HK-2 (cell line): ENCODE results near the gene UBE2M.

ENCODE experiments used
- DNase-seq: peaks from one replicate; pipeline ENCODE4 v3.0.0-alpha.2; 2018; ENCODE audit not compliant: unreplicated experiment

UBE2M gene

DNA sequence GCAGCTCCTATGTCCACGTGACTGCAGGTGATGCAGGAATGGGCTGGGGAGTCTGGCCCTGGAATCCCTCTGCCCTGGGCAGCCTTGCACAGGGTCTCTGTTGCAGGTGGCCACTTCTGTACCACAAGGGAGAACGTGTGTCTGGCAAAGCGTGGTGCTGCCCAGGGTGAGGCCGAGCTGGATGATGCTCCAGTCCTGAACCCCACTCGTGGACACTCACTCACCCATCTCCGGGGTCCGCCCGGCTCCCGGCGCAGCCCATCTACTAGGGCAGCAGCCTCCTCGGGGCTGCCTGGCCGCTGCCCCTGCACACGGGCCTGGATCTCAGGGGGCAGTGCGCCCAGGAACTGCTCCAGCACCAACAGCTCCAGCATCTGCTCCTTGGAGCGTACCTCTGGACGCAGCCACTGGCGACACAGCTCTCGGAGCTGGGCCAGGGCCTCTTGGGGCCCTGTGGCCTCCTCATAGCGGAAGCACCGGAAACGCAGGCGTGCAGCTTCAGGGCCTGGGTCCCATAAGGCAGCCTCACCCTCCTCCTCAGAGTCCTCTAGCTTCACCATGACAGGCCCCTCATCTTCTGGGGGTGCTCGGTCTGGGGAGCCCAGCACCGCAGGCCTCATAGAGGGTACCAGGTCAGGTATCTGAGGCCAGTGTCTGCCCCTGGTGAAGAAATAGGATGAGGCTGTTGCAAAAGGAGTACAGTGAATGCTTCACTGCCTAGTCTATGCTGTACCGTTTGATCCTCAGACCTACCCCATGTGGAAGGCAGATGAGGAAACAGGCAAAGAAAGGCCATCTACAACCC lies 12.6 kb upstream of the UBE2M start:
- no peak for DNase-seq

DNA sequence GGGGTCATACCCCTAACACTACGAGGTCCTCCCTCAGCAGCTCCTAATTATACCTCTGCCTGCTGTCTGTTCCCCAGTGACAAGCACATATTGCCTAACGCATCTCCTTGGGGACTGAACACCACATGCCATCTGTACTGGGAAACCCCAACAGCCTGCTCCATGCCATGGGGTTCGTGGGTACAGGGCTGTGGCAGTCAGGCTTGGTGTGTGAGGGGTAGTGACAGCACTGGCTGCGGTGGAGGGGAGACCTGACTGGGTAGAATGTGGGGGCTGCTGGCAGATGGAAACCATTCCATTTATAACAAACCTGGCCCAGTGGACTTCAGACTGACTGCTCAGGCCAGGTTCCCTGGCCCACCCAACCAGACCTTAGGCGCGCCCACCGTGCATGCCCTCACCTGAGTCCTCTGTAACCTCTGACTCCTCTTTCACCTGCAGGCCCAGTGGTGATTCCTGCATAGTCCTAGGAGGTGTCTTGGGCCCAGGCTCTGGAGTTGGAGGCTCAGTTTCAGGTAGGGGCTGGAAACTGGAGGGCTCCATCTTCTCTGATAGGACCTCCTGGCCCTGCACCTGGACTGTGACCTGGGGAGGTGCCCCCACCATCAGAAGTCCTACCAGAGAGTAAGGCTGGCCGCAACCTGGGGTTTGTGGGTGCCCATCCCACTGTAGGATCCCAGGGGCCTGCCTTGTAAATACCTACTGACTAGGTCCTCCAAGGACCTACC lies 11.7 kb upstream of the UBE2M start:
- no peak for DNase-seq

DNA sequence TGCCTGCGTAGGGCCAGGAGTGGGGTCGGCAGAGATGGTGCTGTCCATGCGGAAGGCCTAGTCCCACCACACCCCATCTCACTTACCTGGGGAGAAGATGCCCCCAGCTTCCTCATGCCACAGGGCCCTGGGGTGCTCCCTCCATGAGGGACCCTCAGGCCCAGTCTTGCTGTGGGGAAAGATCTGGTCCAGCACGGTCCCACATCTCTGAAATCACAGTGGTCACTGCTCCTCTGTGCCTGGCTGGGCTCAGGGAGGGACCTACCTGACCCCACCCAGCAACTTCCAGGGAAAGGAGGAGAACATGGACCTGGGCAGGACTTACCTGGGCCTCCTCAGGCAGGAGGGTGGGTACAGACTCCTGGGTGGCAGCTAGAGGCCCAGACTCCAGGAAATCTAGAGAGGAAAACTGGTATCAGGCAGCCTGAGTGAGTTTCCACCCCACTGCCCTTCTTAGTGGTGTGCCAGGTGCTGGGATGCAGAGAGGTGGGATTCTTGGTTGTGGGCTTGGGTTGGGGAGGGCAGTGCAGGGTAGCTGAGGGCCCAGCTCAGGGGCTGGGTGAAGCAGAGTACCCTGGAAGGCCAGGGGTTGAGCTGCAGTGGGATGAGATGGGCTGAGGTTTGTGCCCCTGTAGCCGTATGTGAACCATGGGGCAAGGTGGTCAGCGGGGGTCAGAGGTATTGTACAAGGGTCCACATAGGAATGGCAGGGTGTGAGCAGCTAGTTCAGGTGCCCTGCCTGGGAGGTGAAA lies 11.0 kb upstream of the UBE2M start:
- DNase-seq, result no peak

GRCh38 chr19:58568453-58569130 lies 10.2 kb upstream of the UBE2M start:
- DNase-seq, result no peak

GRCh38 chr19:58566989-58567388 lies 8.6 kb upstream of the UBE2M start:
- DNase-seq, result no peak

- DNase-seq, result no peak
These were observed 5.4 kb upstream of the UBE2M start for GRCh38 chr19:58563823-58564222.

DNA sequence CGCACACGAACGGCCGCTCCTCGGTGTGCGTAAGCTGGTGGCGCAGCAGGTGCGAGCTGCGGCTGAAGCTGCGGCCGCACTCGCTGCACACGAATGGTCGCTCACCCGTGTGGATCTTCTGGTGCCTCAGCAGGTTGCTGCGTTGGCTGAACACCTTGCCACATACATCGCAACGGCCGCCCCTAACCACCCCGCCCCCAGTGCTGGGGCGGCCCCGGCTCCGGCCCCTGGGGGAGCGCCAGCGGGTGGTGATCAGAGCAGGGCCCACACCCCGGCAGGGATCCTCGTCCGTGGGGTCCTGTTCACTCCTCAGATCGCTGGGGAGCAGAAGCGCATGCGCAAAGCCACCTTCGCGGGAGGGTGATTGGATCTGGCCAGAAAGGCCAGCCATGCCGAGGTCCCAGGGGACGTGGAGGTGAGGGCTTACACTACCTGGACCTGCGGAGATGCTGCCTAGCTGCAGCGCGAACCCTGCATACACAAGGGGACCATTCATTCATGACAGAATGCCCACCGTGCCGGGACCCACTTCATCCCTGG lies 4.7 kb upstream of the UBE2M start:
- no peak for DNase-seq

DNA sequence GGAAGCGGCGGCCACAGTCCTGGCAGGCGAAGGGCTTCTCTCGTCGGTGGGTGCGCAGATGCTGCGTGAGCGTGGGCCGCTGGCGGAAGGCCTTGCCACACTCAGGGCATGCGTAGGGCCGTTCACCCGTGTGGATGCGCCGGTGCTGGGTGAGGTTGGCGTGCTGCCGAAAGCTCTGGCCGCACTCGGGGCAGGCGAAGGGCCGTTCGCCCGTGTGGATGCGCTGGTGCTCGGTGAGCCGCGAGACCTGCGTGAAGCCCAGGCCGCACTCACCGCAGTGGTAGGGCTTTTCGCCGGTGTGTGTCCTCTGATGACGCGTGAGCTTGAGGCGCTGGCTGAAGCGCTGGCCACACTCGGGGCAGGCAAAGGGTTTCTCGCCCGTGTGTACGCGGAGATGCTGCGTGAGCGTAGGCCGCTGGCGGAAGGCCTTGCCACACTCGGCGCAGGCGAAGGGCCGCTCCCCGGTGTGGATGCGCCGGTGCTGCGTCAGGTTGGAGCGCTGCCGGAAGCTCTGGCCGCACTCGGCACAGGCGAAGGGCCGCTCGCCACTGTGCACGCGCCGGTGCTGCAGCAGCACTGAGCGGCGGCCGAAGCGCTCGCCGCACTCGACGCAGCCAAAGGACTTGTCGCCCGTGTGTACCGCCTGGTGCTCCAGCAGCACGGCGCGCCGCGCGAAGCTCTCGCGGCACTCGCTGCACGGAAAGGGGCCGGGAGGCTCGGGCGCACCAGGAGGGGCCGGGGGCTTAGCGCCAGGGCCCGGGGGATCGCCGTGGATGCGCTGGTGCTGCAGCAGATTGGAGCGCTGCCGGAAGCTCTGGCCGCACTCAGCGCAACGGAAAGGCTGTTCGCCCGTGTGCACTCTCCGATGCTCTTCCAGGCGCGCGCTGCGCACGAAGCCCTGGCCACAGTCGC lies 4.0 kb upstream of the UBE2M start:
- DNase-seq, result no peak

GRCh38 chr19:58561373-58562121 lies 3.1 kb upstream of the UBE2M start:
- DNase-seq, result no peak

DNA sequence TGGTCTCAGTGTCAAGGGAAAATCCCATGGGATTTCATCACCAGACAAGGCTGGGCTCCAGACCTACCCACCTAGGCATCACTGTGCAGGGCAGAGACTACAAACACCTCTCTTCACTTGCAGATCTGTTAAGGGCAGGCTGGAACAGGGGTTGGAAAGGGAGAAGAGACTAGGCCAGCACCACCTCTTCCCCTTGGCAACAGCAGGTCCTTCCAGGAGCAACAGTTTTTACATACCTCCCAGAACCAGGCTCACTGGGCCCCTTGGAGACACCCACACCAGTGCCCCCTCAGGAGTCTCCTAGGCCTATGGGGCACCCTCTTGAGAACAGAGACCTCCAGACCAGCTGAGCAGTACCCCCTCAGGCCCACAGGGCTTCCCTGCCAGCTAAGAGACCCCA lies 2.5 kb upstream of the UBE2M start:
- DNase-seq, result no peak

- no peak for DNase-seq
These were observed 1.8 kb upstream of the UBE2M start for GRCh38 chr19:58560007-58560887.

GRCh38 chr19:58559275-58560006 lies 1.0 kb upstream of the UBE2M start:
- DNase-seq, result peak; percentile 98

- peak; percentile 100 for DNase-seq
These were observed 338 bp upstream of the UBE2M start for GRCh38 chr19:58558623-58559274.

DNA sequence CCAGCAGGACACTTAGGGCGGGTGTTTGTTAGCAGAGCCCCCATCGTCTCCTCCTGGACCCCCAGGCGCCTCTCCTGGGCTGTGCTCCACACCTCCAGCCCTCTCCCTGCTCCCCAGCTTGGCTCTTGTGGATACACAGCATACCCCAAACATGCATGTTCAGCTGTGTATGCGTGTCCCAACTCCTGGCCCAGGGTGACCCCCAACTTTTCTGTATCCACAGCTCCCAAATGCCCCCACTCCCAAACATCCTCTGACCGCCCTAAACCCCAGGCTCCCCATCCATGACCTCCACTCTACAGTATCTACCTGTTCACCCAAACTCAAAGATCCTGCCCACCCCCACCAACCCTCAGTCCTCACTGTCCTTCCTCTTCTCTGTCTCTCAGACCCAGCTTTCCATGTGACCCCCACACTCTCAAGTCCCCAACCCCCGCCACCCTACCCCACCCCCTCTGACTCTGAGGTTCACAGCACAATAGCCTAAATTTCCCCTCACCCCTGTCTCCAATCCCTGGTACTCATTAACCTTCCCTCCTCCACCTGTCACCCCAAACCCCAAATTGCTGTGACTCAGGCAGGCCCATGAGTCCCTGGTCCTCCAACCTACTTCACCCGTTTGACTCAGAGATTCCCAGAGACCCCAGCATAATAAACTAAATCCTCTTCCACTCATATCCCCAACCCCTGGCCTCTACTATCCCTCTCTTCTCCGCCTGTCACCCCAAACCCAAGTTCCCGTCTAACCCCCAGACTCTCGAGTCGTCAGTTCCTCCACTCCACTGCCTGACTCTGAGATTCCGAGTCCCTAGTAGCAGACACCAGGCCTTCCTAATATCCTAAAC lies 968 bp downstream of the UBE2M start:
- no peak for DNase-seq

GRCh38 chr19:58556622-58557220 lies 1.7 kb downstream of the UBE2M start:
- DNase-seq, result no peak

GRCh38 chr19:58555920-58556621 lies 2.3 kb downstream of the UBE2M start:
- no peak for DNase-seq
